Measurements from ENCODE around the gene CCDC85C. TPM values are rescaled to one million over a fixed set of nuclear protein-coding genes. Genes with fewer than 3 reads are reported as not detected.

CCDC85C gene
- total RNA-seq, 1 experiment from 2014 or later, result 35.8 TPM

DNA sequence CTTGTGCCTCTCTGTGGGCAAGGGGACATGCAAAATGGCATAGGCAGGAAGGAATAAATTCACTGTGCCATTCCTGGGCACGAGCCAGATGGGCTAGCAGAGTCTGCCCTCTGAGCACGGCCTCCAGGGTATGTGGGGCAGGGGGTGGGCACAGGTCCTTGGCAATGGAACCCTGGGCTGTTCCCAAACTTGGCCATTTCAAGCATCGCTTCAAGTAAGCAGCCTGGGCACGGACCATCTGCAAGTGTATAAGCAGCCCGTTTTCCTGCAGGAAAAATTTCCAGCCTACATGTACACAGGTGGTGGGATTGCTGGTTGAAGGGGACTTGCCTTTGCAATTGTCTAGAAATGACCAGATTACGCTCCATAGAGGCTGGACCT, 40.3 kb downstream of the CCDC85C start:
- ChIA-PET POLR2A (no interaction called here), CTCF (interaction anchor here (1.4 to 3.9 kb wide), 3 partner anchors 23 to 65 kb away, joined by 4 to 14 read pairs (median 6); no protein-coding TSS in a partner anchor)
- Mint-ChIP-seq H3K36me3 (no peaks in the 10 kb centered on the region; the same call in 1 of the 2 replicates), H3K4me1 (peaks cover 56% of the 10 kb centered on the region), H3K4me3 (no peak overlapping the region), H3K27me3 (ENCODE audit: low read depth) (no peaks in the 10 kb centered on the region), H3K9me3 (peaks cover 4% of the 10 kb centered on the region; the same call in 1 of the 2 replicates), H3K27ac (peak overlapping the region; percentile 44; the same call in 1 of the 2 replicates)
- DNase-seq (ENCODE audit: low spot score), result no peak
- TF ChIP-seq ZNF317 (CRISPR knock-in tag; IDR thresholded peaks at IDR 0.05; ENCODE audit: borderline replicate concordance, low read depth), result no peak
- TF ChIP-seq, protein P1, sequence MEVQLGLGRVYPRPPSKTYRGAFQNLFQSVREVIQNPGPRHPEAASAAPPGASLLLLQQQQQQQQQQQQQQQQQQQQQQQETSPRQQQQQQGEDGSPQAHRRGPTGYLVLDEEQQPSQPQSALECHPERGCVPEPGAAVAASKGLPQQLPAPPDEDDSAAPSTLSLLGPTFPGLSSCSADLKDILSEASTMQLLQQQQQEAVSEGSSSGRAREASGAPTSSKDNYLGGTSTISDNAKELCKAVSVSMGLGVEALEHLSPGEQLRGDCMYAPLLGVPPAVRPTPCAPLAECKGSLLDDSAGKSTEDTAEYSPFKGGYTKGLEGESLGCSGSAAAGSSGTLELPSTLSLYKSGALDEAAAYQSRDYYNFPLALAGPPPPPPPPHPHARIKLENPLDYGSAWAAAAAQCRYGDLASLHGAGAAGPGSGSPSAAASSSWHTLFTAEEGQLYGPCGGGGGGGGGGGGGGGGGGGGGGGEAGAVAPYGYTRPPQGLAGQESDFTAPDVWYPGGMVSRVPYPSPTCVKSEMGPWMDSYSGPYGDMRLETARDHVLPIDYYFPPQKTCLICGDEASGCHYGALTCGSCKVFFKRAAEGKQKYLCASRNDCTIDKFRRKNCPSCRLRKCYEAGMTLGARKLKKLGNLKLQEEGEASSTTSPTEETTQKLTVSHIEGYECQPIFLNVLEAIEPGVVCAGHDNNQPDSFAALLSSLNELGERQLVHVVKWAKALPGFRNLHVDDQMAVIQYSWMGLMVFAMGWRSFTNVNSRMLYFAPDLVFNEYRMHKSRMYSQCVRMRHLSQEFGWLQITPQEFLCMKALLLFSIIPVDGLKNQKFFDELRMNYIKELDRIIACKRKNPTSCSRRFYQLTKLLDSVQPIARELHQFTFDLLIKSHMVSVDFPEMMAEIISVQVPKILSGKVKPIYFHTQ (CRISPR knock-in tag; IDR thresholded peaks at IDR 0.05), result no peak
- TF ChIP-seq USF2 (CRISPR knock-in tag; IDR thresholded peaks at IDR 0.05), result no peak
- no peak for TF ChIP-seq FOXJ3 (CRISPR knock-in tag; IDR thresholded peaks at IDR 0.05; ENCODE audit: borderline replicate concordance)
- no peak for TF ChIP-seq TEAD4 (CRISPR knock-in tag; IDR thresholded peaks at IDR 0.05)
- TF ChIP-seq ZNF423 (CRISPR knock-in tag; IDR thresholded peaks at IDR 0.05), result no peak
- TF ChIP-seq ETV6 (CRISPR knock-in tag; IDR thresholded peaks at IDR 0.05), result no peak
- TF ChIP-seq, protein P2, sequence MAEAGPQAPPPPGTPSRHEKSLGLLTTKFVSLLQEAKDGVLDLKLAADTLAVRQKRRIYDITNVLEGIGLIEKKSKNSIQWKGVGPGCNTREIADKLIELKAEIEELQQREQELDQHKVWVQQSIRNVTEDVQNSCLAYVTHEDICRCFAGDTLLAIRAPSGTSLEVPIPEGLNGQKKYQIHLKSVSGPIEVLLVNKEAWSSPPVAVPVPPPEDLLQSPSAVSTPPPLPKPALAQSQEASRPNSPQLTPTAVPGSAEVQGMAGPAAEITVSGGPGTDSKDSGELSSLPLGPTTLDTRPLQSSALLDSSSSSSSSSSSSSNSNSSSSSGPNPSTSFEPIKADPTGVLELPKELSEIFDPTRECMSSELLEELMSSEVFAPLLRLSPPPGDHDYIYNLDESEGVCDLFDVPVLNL (CRISPR knock-in tag; IDR thresholded peaks at IDR 0.05; ENCODE audit: borderline replicate concordance, low read depth), result no peak
- TF ChIP-seq CDX4 (CRISPR knock-in tag; IDR thresholded peaks at IDR 0.05; ENCODE audit: borderline replicate concordance), result no peak
- TF ChIP-seq TEAD1 (CRISPR knock-in tag; IDR thresholded peaks at IDR 0.05), result no peak
- no peak for TF ChIP-seq SMAD4 (CRISPR knock-in tag; IDR thresholded peaks at IDR 0.05)
- TF ChIP-seq NR3C1 (CRISPR knock-in tag; conservative IDR thresholded peaks at IDR 0.05; ENCODE audit: low read depth), result no peak
- TF ChIP-seq ZSCAN18 (CRISPR knock-in tag; IDR thresholded peaks at IDR 0.05), result no peak
- TF ChIP-seq TCF7 (CRISPR knock-in tag; IDR thresholded peaks at IDR 0.05; ENCODE audit: low read depth), result no peak
- ATAC-seq, result no peak

GRCh38 chr14:99562856-99563748, 40.9 kb downstream of the CCDC85C start:
- ATAC-seq, result peak; percentile 94
- H3K4me1 Mint-ChIP-seq, result peaks cover 53% of the 10 kb centered on the region
- no peak overlapping the region for H3K4me3 Mint-ChIP-seq
- CTCF ChIA-PET, result interaction anchor here (1.0 to 3.9 kb wide), 6 partner anchors 11 to 65 kb away, joined by 3 to 14 read pairs (median 4); no protein-coding TSS in a partner anchor
- POLR2A ChIA-PET, result no interaction called here
- peaks cover 4% of the 10 kb centered on the region; the same call in 1 of the 2 replicates for H3K9me3 Mint-ChIP-seq
- H3K27ac Mint-ChIP-seq, result peak overlapping the region; percentile 86
- peak; percentile 92 for DNase-seq (ENCODE audit: low spot score)
- H3K27me3 Mint-ChIP-seq (ENCODE audit: low read depth), result no peaks in the 10 kb centered on the region
- no peaks in the 10 kb centered on the region; the same call in 1 of the 2 replicates for H3K36me3 Mint-ChIP-seq
- TF ChIP-seq ZNF138 (CRISPR knock-in tag; conservative IDR thresholded peaks at IDR 0.05) (peak; percentile 79; the same call in 1 of the 2 replicates), ATF1 (CRISPR knock-in tag; IDR thresholded peaks at IDR 0.05) (no peak), TEAD1 (CRISPR knock-in tag; IDR thresholded peaks at IDR 0.05) (peak; percentile 73; the same call in 1 of the 2 replicates), ZNF416 (CRISPR knock-in tag; IDR thresholded peaks at IDR 0.05) (no peak), ZNF425 (CRISPR knock-in tag; conservative IDR thresholded peaks at IDR 0.05) (no peak), FOXK1 (CRISPR knock-in tag; IDR thresholded peaks at IDR 0.05) (peak; percentile 63; the same call in 1 of the 2 replicates)
- TF ChIP-seq, protein P3, sequence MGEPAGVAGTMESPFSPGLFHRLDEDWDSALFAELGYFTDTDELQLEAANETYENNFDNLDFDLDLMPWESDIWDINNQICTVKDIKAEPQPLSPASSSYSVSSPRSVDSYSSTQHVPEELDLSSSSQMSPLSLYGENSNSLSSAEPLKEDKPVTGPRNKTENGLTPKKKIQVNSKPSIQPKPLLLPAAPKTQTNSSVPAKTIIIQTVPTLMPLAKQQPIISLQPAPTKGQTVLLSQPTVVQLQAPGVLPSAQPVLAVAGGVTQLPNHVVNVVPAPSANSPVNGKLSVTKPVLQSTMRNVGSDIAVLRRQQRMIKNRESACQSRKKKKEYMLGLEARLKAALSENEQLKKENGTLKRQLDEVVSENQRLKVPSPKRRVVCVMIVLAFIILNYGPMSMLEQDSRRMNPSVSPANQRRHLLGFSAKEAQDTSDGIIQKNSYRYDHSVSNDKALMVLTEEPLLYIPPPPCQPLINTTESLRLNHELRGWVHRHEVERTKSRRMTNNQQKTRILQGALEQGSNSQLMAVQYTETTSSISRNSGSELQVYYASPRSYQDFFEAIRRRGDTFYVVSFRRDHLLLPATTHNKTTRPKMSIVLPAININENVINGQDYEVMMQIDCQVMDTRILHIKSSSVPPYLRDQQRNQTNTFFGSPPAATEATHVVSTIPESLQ (CRISPR knock-in tag; IDR thresholded peaks at IDR 0.05), result no peak
